K562 (cell line): Measurements from ENCODE around the gene PLEKHH2. TPM values are rescaled to one million over a fixed set of nuclear protein-coding genes. Genes with fewer than 3 reads are reported as not detected.

Source experiments
- ATAC-seq: fragments of 200-7000 bp; cut with Tn5 transposase; 3 replicates; pipeline ENCODE4 v1.9.1; 2020; ENCODE audit warnings: moderate library complexity
- BruUV-seq: library from RNA; stranded (reverse); fragments of 400-500 nt; replicated peaks from 2 replicates; lab custom pipeline; 2021; lab: Mats Ljungman, UMichigan
- CTCF ChIA-PET: fragments of 300-600 bp; formaldehyde crosslinking; extraction: SDS; loops from one replicate; lab custom pipeline; 2021; ENCODE audit warnings: low intra/inter-chr PET ratio; lab: Yijun Ruan, JAX
- POLR2A ChIA-PET: fragments of 300-600, 350-650 bp; sonication (Branson Sonifier 250); formaldehyde crosslinking; extraction: SDS; loops from one replicate; lab custom pipeline; 2021; ENCODE audit warnings: antibody characterized with exemption, inconsistent platforms; lab: Yijun Ruan, JAX
- DNase-seq, 4 experiments: peaks; one replicate each; pipeline versions ENCODE4 v3.0.0 to v3.0.0-alpha.2; 2011 to 2018; ENCODE audit warnings: low spot score in 3 of 4, mixed read lengths in 3 of 4; ENCODE audit errors: extremely low read depth in 1 of 4
- FAIRE-seq: peaks from 2 replicates; lab custom pipeline; 2011; peaks lifted over from hg19 to GRCh38; lab: Jason Lieb, UNC
- H2AFZ ChIP-seq: 2 replicates; pipeline ENCODE4 v1.6.0; 2011; ENCODE audit warnings: low read depth, low read length, control low read depth, inconsistent platforms
- H3K27ac ChIP-seq: fragments of 200-600 bp; 3 replicates; pipeline ENCODE4 v1.8.0; 2011; ENCODE audit warnings: low read depth, mild to moderate bottlenecking, control low read depth, inconsistent platforms, low read length, moderate library complexity, mixed read lengths; ENCODE audit errors: extremely low read depth
- H3K27me3 ChIP-seq, 2 experiments: fragments of 300-600 bp in 1 of 2; 2 replicates in 1 of 2; 3 replicates in 1 of 2; pipeline versions ENCODE4 v1.6.0 to v1.8.0; 2011; ENCODE audit warnings: inconsistent platforms in 2 of 2, low read length in 2 of 2, mild to moderate bottlenecking in 1 of 2, mixed read lengths in 1 of 2, moderate library complexity in 1 of 2; ENCODE audit not compliant: control insufficient read depth in 2 of 2, insufficient read depth in 2 of 2
- H3K36me3 ChIP-seq: fragments of 300-600 bp; 3 replicates; pipeline ENCODE4 v1.8.0; 2011; ENCODE audit warnings: mild to moderate bottlenecking, low read length, inconsistent platforms; ENCODE audit not compliant: control insufficient read depth, insufficient read depth
- H3K4me1 ChIP-seq, 2 experiments: fragments of 200-600 bp in 1 of 2; replicated peaks in 1 of 2; 2 replicates in 1 of 2; 3 replicates in 1 of 2; pipeline versions ENCODE4 v1.5.1 to v1.8.0; 2011; ENCODE audit warnings: inconsistent platforms in 2 of 2, low read length in 2 of 2, mild to moderate bottlenecking in 1 of 2, mixed read lengths in 1 of 2, moderate library complexity in 1 of 2; ENCODE audit not compliant: control insufficient read depth in 2 of 2, insufficient read depth in 2 of 2
- H3K4me2 ChIP-seq: 2 replicates; pipeline ENCODE4 v1.6.1; 2011; ENCODE audit warnings: low read length, control low read depth, inconsistent platforms, mixed read lengths; ENCODE audit not compliant: insufficient read depth
- H3K4me3 ChIP-seq: fragments of 200-600 bp; sonication (generic), shearing (Covaris generic); 2 replicates; pipeline ENCODE4 v1.5.1; 2016; ENCODE audit warnings: control low read depth, inconsistent platforms
- H3K79me2 ChIP-seq: fragments of 200-600 bp; 3 replicates; pipeline ENCODE4 v1.8.0; 2011; ENCODE audit warnings: low read length, inconsistent platforms; ENCODE audit not compliant: control insufficient read depth, insufficient read depth
- H3K9ac ChIP-seq, 2 experiments: 2 replicates each; pipeline versions ENCODE4 v1.6.0 to v1.6.1; 2011; ENCODE audit warnings: low read depth in 2 of 2, low read length in 2 of 2, control low read depth in 1 of 2, inconsistent platforms in 1 of 2, mild to moderate bottlenecking in 1 of 2, mixed read lengths in 1 of 2; ENCODE audit not compliant: insufficient read depth in 1 of 2
- H3K9me1 ChIP-seq: one replicate; pipeline ENCODE4 v1.6.0; 2011; ENCODE audit warnings: inconsistent platforms, mild to moderate bottlenecking, low read length, moderate library complexity; ENCODE audit not compliant: control insufficient read depth, insufficient read depth
- H3K9me3 ChIP-seq: replicated peaks from 2 replicates; pipeline ENCODE4 v1.5.1; 2011; ENCODE audit warnings: low read depth, low read length, inconsistent platforms; ENCODE audit not compliant: control insufficient read depth, insufficient read depth
- H4K20me1 ChIP-seq: replicated peaks from 2 replicates; pipeline ENCODE4 v1.6.1; 2011; ENCODE audit warnings: low read length, inconsistent platforms, mixed read lengths; ENCODE audit not compliant: control insufficient read depth, insufficient read depth
- BRF1 ChIP-seq: IDR thresholded peaks from 3 replicates; pipeline ENCODE4 v1.6.1; 2011; ENCODE audit warnings: borderline replicate concordance, mild to moderate bottlenecking; ENCODE audit not compliant: insufficient read length; ENCODE audit errors: extremely low read depth
- FOXJ3 ChIP-seq: sonication (generic); formaldehyde crosslinking; IDR thresholded peaks from 2 replicates; pipeline ENCODE4 v1.4.0; 2020; ENCODE audit warnings: mild to moderate bottlenecking, missing genetic modification reagents
- GABPB2 ChIP-seq: fragments of 250-450 bp; sonication (Bioruptor Pico); conservative IDR thresholded peaks from 2 replicates; pipeline ENCODE4 v1.5.1; 2021; ENCODE audit warnings: mild to moderate bottlenecking
- MEIS2 ChIP-seq: fragments of 450-650 bp; IDR thresholded peaks from 2 replicates; pipeline ENCODE4 v1.6.1; 2014; ENCODE audit warnings: mild to moderate bottlenecking; ENCODE audit not compliant: partially characterized antibody
- NCOR1 ChIP-seq: fragments of 450-650 bp; IDR thresholded peaks from 2 replicates; pipeline ENCODE4 v1.6.1; 2016; ENCODE audit warnings: mild to moderate bottlenecking, moderate library complexity
- U2AF2 ChIP-seq: fragments of 200-400 bp; formaldehyde crosslinking; optimal IDR thresholded peaks from 2 replicates; pipeline ENCODE3; 2017; ENCODE audit warnings: low read depth, mild to moderate bottlenecking, low read length
- ZNF24 ChIP-seq: fragments of 450-650 bp; IDR thresholded peaks from 2 replicates; pipeline ENCODE4 v1.6.1; 2016
- ZNF830 ChIP-seq: fragments of 250-450 bp; sonication (Bioruptor Pico); IDR thresholded peaks from 2 replicates; pipeline ENCODE4 v1.5.0; 2021; ENCODE audit warnings: mild to moderate bottlenecking
- WGBS: fragments of 100-300 bp; shearing (Covaris generic); methylation state at CpG from one replicate; pipeline ENCODE4 v1.1.6; 2016; ENCODE audit warnings: low coverage, mixed read lengths; ENCODE audit not compliant: insufficient coverage; ENCODE audit errors: missing lambda C conversion rate; 5-methylcytosine and 5-hydroxymethylcytosine counted together
- in situ Hi-C: fragments of 300-500 bp; cut with MboI; formaldehyde crosslinking; loops from 4 replicates; pipeline ENCODE4 v1.15.0; 2018; ENCODE audit warnings: inconsistent platforms, mixed read lengths
- intact Hi-C: fragments of 100-400 bp; cut with micrococcal nuclease; formaldehyde crosslinking; loops from 2 replicates; pipeline ENCODE4 v1.14.2; 2022
- polyA plus RNA-seq, 8 experiments: library from polyadenylated mRNA; depleted of rRNA in 4 of 8; stranded (reverse) in 5 of 8; unstranded in 3 of 8; fragments of >200 nt; fragmentation: Nextera tagmentation in 2 of 8; fragmentation: Illumina TruSeq in 1 of 8; extraction: Ambion mirVana in 2 of 8; extraction: Trizol in 1 of 8; gene quantifications; 2 replicates each; pipeline versions ENCODE4 v1.2.1 to v1.2.3, GENCODE V29; 2011 to 2014; ENCODE audit warnings: inconsistent platforms in 1 of 8, missing spikeins in 1 of 8
- total RNA-seq, 7 experiments: library from RNA; depleted of rRNA in 6 of 7; stranded (reverse); fragments of >200 nt in 6 of 7; fragmentation: Illumina TruSeq in 2 of 7; extraction: Trizol in 2 of 7; gene quantifications; 2 replicates each; pipeline versions ENCODE4 v1.2.1 to v1.2.3, GENCODE V29; 2011 to 2021; ENCODE audit warnings: low replicate concordance in 1 of 7
- TF ChIP-seq, protein P1 (sequence below), 2 experiments: fragments of 450-650 bp in 1 of 2; sonication (generic) in 1 of 2; formaldehyde crosslinking in 1 of 2; IDR thresholded peaks; 2 replicates each; pipeline versions ENCODE4 v1.7.1 to v1.9.0; 2016 to 2022; ENCODE audit warnings: inconsistent platforms in 1 of 2, mild to moderate bottlenecking in 1 of 2, missing genetic modification reagents in 1 of 2
- TF ChIP-seq, protein P2 (sequence below): sonication (generic); IDR thresholded peaks from 2 replicates; pipeline ENCODE4 v1.6.1; 2016
- TF ChIP-seq, protein P3 (sequence below): fragments of 450-650 bp; formaldehyde crosslinking; IDR thresholded peaks from 2 replicates; pipeline ENCODE4 v1.4.0; 2020; ENCODE audit warnings: mild to moderate bottlenecking

PLEKHH2 gene
- total and polyA plus RNA-seq, 9 of the 15 experiments (the other 6 are each of a cell fraction or from before 2014, with no cell fraction given): 0.77 to 13.5 (median 2.7) TPM

DNA sequence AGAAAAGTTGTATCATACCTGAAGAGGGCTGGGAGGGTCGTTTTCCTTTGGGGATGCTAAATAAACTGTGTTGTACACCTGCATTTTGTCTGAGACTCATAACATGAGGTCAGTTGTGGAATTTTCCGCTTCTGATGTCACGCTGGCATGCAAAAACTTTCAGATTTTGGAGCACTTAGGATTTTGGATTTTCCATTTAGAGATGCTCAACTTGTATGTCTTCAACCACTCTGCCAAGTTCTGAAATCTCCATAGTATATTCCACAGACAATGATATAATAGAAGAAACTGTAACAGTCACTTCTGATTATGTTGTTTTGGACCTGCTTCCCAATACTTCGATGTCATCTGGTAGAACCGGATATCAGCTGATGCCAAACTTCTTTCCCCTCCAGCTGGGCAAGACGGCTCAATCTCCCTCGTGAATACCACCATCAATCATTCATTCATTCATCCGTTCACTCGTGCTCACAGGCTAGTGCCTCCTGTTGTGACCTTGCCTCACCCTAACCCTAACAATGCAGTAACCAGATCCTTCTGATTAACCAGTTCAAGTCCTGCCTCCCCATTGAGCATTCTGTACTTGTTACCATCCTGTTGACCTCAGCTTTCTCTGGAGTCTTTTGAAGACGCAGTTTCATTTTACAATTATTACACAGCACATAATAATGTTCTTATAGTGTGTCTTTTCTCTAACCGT, 5.3 kb upstream of the PLEKHH2 start:
- DNase-seq: no peak
- peaks cover under 1% of the 10 kb centered on the region; the same call in 1 of the 2 replicates for H4K20me1 ChIP-seq
- FAIRE-seq: no peak
- ATAC-seq: no peak; the same call in 2 of the 3 replicates
- no peaks in the 10 kb centered on the region for H3K36me3 ChIP-seq
- intact Hi-C loops: loop anchor here (10.0 kb wide), 1 partner anchor 143 kb away; the partner anchor contains the start of gene DYNC2LI1
- ChIA-PET POLR2A (no interaction called here), CTCF (no interaction called here)
- H2AFZ ChIP-seq: peak overlapping the region; percentile 64
- in situ Hi-C loops: no loop called here
- H3K27me3 ChIP-seq: no peaks in the 10 kb centered on the region; a peak in 1 of 5 replicates
- peaks cover under 1 to 8% of the 10 kb centered on the region in 2 experiments; a peak in 4 of 5 replicates for H3K4me1 ChIP-seq
- H3K9me3 ChIP-seq: no peaks in the 10 kb centered on the region
- WGBS: 26% methylated on average over 11 of the region's 11 CpGs
- BruUV-seq: no TSS peak
- H3K9ac ChIP-seq: no peak overlapping the region
- H3K4me3 ChIP-seq: no peak overlapping the region
- H3K9me1 ChIP-seq: no peaks in the 10 kb centered on the region
- H3K27ac ChIP-seq: no peak overlapping the region
- 0 out of 2 replicates have a peak overlapping the region, but pooled peaks have one; percentile 3 for H3K4me2 ChIP-seq
- H3K79me2 ChIP-seq: no peaks in the 10 kb centered on the region
- TF ChIP-seq FOXJ3 (CRISPR knock-in tag): no peak
- peak; percentile 79; the same call in 1 of the 2 replicates for TF ChIP-seq ZNF24
- TF ChIP-seq BRF1: no peak
- no peak for TF ChIP-seq U2AF2
- no peak for TF ChIP-seq ZNF830 (CRISPR knock-in tag)
- no peak for TF ChIP-seq GABPB2 (CRISPR knock-in tag)
- TF ChIP-seq, protein P1, sequence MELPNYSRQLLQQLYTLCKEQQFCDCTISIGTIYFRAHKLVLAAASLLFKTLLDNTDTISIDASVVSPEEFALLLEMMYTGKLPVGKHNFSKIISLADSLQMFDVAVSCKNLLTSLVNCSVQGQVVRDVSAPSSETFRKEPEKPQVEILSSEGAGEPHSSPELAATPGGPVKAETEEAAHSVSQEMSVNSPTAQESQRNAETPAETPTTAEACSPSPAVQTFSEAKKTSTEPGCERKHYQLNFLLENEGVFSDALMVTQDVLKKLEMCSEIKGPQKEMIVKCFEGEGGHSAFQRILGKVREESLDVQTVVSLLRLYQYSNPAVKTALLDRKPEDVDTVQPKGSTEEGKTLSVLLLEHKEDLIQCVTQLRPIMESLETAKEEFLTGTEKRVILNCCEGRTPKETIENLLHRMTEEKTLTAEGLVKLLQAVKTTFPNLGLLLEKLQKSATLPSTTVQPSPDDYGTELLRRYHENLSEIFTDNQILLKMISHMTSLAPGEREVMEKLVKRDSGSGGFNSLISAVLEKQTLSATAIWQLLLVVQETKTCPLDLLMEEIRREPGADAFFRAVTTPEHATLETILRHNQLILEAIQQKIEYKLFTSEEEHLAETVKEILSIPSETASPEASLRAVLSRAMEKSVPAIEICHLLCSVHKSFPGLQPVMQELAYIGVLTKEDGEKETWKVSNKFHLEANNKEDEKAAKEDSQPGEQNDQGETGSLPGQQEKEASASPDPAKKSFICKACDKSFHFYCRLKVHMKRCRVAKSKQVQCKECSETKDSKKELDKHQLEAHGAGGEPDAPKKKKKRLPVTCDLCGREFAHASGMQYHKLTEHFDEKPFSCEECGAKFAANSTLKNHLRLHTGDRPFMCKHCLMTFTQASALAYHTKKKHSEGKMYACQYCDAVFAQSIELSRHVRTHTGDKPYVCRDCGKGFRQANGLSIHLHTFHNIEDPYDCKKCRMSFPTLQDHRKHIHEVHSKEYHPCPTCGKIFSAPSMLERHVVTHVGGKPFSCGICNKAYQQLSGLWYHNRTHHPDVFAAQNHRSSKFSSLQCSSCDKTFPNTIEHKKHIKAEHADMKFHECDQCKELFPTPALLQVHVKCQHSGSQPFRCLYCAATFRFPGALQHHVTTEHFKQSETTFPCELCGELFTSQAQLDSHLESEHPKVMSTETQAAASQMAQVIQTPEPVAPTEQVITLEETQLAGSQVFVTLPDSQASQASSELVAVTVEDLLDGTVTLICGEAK (IDR thresholded peaks at IDR 0.05): no peak
- TF ChIP-seq, protein P1 (CRISPR knock-in tag; IDR thresholded peaks at IDR 0.05): no peak
- TF ChIP-seq MEIS2: peak; percentile 17
- TF ChIP-seq, protein P2, sequence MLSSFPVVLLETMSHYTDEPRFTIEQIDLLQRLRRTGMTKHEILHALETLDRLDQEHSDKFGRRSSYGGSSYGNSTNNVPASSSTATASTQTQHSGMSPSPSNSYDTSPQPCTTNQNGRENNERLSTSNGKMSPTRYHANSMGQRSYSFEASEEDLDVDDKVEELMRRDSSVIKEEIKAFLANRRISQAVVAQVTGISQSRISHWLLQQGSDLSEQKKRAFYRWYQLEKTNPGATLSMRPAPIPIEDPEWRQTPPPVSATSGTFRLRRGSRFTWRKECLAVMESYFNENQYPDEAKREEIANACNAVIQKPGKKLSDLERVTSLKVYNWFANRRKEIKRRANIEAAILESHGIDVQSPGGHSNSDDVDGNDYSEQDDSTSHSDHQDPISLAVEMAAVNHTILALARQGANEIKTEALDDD: peak; percentile 65
- TF ChIP-seq, protein P3, sequence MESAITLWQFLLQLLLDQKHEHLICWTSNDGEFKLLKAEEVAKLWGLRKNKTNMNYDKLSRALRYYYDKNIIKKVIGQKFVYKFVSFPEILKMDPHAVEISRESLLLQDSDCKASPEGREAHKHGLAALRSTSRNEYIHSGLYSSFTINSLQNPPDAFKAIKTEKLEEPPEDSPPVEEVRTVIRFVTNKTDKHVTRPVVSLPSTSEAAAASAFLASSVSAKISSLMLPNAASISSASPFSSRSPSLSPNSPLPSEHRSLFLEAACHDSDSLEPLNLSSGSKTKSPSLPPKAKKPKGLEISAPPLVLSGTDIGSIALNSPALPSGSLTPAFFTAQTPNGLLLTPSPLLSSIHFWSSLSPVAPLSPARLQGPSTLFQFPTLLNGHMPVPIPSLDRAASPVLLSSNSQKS (CRISPR knock-in tag): no peak
- TF ChIP-seq NCOR1: no peak
